GM12873 (cell line): ENCODE results near the gene HSPA1L.

Experiments used
- CTCF ChIP-seq: IDR thresholded peaks from 2 replicates; pipeline ENCODE4 v1.5.1; 2012; ENCODE audit warnings: low read depth, mild to moderate bottlenecking, moderate library complexity, low read length, control low read depth; ENCODE audit not compliant: insufficient read depth; ENCODE audit errors: missing control alignments

The HSPA1L gene

GRCh38 chr6:31761343-31761742 lies 53.7 kb downstream of the HSPA1L start:
- TF ChIP-seq CTCF: no peak

- no peak for TF ChIP-seq CTCF
Measured at GRCh38 chr6:31760790-31761189, 54.3 kb downstream of the HSPA1L start.
